IPS-NIHi11 (cell line): Measurements from ENCODE around the gene LRP1B.

Source experiments
- DNase-seq: peaks from one replicate; pipeline ENCODE4 v3.0.0; 2012; ENCODE audit warnings: mixed read lengths, low spot score

Gene LRP1B

GRCh38 chr2:140808211-140808610 lies 1322.6 kb downstream of the LRP1B start:
- no peak for DNase-seq

- no peak for DNase-seq
Measured at GRCh38 chr2:140804700-140805260, 1326.0 kb downstream of the LRP1B start.

GRCh38 chr2:140801311-140801710 lies 1329.5 kb downstream of the LRP1B start:
- no peak for DNase-seq

GRCh38 chr2:140797718-140798117 lies 1333.1 kb downstream of the LRP1B start:
- DNase-seq = no peak

GRCh38 chr2:140791802-140792201 lies 1339.0 kb downstream of the LRP1B start:
- no peak for DNase-seq

- peak; percentile 40 for DNase-seq
Measured at GRCh38 chr2:140786585-140786984, 1344.2 kb downstream of the LRP1B start.

GRCh38 chr2:140775411-140775810 lies 1355.4 kb downstream of the LRP1B start:
- DNase-seq = no peak

- no peak for DNase-seq
Measured at GRCh38 chr2:140770645-140771044, 1360.2 kb downstream of the LRP1B start.

GRCh38 chr2:140761807-140762206 lies 1369.0 kb downstream of the LRP1B start:
- DNase-seq = no peak

GRCh38 chr2:140759426-140760156 lies 1371.2 kb downstream of the LRP1B start:
- peak; percentile 29 for DNase-seq

GRCh38 chr2:140747665-140748064 lies 1383.2 kb downstream of the LRP1B start:
- no peak for DNase-seq

- no peak for DNase-seq
Measured at GRCh38 chr2:140747090-140747489, 1383.7 kb downstream of the LRP1B start.

- no peak for DNase-seq
Measured at GRCh38 chr2:140744379-140744778, 1386.4 kb downstream of the LRP1B start.

- DNase-seq = no peak
Measured at GRCh38 chr2:140737006-140737405, 1393.8 kb downstream of the LRP1B start.

GRCh38 chr2:140734992-140735391 lies 1395.8 kb downstream of the LRP1B start:
- DNase-seq = no peak

GRCh38 chr2:140718999-140719398 lies 1411.8 kb downstream of the LRP1B start:
- no peak for DNase-seq

- DNase-seq = no peak
Measured at GRCh38 chr2:140717481-140717880, 1413.3 kb downstream of the LRP1B start.

GRCh38 chr2:140714586-140714985 lies 1416.2 kb downstream of the LRP1B start:
- no peak for DNase-seq

- no peak for DNase-seq
Measured at GRCh38 chr2:140711867-140712266, 1418.9 kb downstream of the LRP1B start.

GRCh38 chr2:140701726-140702125 lies 1429.1 kb downstream of the LRP1B start:
- DNase-seq = no peak

- DNase-seq = no peak
Measured at GRCh38 chr2:140698636-140699035, 1432.2 kb downstream of the LRP1B start.

GRCh38 chr2:140696449-140696848 lies 1434.4 kb downstream of the LRP1B start:
- no peak for DNase-seq

- no peak for DNase-seq
Measured at GRCh38 chr2:140695155-140695554, 1435.7 kb downstream of the LRP1B start.

GRCh38 chr2:140687825-140688224 lies 1443.0 kb downstream of the LRP1B start:
- no peak for DNase-seq
